Urothelium cell line (cell line): Measurements from ENCODE around the gene USP54.

Source experiments
- DNase-seq: peaks from one replicate; pipeline ENCODE4 v3.0.0; 2011; ENCODE audit warnings: low spot score, mixed read lengths
- FAIRE-seq: peaks from 2 replicates; lab custom pipeline; 2011; peaks lifted over from hg19 to GRCh38; lab: Jason Lieb, UNC

The USP54 gene

DNA sequence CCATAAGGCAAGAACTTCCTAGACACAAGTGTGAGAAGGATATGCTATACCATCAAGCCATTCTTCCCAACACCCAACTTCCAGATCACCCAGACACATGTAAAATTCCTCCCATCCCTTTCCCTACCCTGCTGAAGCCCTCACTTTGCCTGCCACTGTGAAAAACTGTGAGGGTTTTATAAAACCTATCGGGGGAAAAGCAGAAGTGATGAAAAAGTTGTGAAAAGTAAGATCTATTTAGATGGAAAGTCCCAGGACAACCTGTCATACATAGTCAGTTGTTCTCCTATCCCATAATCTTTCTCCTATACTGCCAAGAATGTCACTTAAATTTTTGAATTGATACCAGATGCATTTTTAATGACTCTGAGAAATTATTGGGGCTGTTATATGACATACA lies 56.3 kb downstream of the USP54 start:
- DNase-seq = no peak
- no peak for FAIRE-seq

DNA sequence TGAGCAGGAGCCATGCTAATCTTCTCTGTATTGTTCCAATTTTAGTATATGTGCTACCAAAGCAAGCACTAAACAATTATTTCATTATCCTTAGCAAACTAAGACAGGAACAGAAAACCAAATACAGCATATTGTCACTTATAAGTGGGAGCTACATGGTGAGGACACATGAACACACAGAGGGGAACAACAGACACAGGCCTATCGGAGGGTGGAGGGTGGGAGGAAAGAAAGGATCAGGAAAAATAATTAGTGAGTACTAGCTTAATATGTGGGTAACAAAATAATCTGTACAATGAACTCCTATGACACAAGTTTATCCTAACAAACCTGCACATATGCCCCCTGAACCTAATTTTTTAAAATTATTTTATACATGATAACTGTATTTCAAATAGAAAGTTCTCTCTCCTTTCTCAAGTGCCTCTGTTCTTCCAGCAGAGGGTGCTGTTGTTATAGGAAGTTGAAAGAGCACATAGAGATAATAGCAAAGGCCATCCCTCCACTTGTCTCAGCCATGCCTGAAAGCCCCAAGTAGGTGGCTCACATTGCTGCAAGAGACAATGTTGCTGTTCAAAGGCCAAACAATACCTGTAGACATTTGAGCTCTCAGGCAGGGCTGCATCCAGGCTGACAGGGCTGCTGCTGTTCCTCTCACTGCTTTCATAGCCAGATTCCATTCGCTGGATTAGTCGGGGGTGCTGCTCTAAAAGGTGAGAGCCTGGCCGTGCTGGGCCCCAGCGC lies 61.9 kb downstream of the USP54 start:
- DNase-seq (peak; percentile 71), FAIRE-seq (no peak)

DNA sequence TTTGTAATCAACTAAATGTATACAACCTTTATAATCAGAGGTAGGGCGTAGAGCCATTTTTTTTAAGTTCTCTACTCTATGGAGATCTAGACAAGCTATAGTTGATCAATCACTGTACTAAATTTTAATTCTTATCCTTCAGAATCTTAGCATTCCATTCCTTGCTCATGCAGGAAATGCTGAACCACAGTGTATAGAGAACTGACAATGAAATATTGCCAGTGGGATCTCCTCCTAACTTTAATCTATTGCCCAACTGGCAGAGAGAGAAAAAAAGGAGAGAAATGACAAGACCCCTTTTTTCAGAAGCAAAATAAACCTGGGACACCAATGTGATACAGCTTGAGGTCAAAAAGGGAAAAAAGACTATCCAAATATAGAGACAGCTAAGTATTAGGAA lies 68.9 kb downstream of the USP54 start:
- FAIRE-seq = no peak

DNA sequence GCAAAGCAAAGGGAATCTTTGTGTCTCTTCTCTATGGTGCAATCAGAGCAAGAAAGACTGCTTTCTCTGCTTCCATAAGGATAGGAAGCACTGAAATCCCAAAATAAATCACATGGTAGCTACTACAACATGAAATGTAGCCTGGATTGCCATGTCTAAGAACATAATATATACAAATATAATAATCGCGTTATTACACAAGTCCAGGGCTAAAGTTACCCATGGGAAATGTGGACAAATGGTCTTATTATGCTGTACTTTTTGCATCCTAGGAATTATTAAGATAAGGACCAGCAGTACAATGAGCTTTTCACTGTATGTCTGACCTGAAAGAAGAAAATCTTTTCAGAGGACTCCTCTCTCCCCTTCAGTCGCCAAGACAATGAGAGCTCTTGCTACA lies 71.8 kb downstream of the USP54 start:
- DNase-seq = no peak
- no peak for FAIRE-seq

More for the DNA sequence above, 68.9 kb downstream of the USP54 start:
- DNase-seq = no peak

DNA sequence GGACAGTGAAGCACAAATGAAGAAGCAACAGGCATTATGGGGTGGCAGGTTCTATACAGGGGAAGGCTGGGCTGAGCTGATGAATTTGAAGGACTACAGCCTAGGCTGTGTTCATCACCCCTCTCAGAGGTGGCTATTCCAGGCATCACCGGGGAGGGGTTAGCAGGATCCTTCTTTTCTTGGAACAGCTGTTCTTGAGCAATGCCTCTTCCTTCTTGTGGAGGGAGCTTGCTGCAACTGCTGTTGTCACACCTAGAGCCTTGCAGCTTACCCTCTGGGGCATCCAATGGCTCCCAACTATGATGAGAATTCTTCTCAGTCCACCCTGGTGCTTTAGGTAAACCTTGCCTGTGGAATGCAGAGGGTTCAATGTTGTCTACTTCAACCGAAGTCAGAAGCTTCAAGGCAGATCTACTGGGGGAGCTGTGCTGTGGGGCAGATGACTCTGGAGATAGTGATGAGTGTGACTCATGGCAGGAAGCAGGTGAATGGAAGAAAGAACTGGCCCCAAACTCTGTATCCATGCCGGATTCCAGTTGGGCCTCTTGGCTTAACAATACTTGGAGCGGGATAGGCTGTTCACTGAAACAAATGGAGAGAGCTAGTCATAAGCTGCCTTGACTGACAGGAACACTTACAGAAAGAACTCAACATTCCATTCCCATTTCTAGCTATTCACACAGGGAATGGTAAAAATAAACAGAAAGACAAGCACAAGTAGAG lies 73.8 kb downstream of the USP54 start:
- DNase-seq = no peak
- FAIRE-seq = no peak

DNA sequence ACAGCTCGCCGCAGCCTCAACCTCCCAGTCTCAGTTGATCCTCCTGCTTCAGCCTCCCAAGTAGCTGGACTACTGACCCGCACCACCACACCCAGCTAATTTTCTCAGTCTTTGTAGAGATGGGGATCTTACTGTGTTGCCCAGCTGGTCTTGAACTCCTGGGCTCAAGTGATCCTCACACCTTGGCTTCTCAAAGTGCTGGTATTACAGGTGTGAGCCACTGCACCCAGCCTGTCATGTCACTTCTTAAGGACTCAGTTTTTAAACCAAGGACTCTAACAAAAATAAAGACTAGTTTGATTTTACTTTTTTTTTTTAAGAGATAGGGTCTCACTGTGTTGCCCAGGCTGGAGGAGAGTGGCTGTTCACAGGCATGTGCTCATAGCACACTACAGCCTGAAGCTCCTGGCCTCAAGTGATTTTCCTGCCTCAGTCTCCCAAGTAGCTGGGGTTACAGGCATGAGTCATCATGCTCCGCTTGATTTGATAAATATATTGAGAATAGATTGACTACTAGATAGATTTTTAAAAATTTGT lies 78.9 kb downstream of the USP54 start:
- DNase-seq = no peak
- FAIRE-seq = no peak

DNA sequence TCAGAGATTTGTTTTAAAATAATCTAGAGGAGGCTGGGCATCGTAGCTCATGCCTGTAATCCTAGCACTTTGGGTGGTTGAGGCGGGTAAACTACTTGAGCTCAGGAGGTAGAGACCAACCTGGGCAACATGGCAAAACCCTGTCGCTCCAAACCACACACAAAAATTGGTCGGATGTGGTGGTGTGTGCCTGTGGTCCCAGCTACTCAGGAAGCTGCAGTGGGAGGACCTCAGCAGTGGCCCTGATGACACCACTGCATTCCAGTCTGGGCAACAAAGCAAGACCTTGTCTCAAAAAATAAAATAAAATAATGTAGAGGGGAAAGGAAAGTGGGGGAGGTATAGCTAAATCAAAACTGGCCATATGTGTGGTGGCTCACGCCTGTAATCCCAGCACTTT lies 81.4 kb downstream of the USP54 start:
- no peak for FAIRE-seq
- DNase-seq = no peak

DNA sequence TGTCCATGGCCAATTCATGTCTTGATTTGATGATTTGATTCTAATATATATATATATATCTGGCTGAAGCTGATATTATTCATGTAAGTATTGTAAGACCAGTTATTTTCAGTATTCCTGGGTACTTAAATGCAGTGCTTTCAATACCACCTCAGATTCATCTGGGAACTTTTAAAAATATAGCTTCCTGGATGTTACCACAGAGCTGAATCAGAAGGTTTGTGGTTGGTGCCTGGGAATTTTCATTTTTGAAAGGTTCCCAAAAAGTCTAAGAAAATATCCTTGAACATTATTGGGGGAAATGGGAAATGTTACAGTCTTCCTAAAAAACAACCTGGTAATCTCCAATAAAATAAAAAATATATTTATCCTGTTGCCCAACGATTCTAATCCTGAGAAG lies 84.7 kb downstream of the USP54 start:
- DNase-seq (no peak), FAIRE-seq (no peak)

DNA sequence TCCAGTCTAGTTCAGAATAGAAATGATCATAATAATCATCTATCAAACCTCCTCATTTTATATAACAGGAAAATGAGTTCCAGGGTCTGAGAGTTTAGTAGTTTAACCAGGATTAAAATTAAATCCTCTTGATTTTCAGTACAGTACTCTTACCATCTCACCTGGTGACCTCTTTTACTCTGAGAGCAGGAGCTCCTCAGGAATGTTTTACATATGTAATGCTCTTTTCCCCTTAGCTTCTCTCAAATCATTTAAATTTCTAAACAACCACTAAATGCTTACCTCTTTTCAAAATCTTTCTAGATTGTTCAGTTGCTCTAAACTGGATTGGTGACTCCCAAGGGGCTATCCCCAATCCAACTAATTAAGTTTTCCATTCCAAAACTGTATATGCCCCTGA lies 85.1 kb downstream of the USP54 start:
- FAIRE-seq (no peak), DNase-seq (no peak)

DNA sequence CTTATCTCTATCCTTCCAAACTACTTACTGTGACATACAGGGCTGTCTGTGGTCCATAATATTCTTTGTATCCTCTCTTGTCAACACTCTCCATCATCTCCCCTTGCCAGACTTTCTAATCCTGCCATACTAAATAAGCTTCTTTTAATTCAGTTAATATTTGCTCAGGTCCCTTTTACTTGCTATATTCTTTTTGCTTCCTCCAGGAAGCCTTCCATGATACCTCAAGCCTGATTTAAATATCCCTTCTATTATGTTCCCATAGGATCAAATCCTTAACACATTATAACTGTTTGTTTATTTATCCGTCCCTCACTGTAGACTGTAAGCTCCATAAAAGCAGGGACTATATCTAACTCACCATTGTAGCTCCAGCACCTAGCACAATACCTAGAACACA lies 88.1 kb downstream of the USP54 start:
- no peak for DNase-seq
- FAIRE-seq = no peak

DNA sequence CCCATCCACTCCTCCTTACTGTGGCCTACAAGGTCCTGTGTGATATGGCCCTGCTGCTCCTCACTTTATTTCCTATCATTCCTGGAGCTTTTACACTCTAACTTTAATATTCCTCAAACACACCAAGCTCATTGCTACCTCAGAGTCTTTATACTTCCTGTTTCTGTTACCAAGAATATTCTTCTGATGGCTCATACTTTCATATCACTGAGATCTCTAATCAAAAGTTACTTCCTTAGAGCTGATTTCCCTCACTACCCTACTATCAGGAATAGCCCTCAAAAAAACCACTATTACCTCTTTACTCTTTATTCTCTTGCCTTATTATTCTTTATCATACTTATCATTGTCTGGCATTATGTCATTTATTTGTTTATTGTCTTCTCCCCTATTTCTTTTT lies 89.5 kb downstream of the USP54 start:
- FAIRE-seq (no peak), DNase-seq (no peak)

DNA sequence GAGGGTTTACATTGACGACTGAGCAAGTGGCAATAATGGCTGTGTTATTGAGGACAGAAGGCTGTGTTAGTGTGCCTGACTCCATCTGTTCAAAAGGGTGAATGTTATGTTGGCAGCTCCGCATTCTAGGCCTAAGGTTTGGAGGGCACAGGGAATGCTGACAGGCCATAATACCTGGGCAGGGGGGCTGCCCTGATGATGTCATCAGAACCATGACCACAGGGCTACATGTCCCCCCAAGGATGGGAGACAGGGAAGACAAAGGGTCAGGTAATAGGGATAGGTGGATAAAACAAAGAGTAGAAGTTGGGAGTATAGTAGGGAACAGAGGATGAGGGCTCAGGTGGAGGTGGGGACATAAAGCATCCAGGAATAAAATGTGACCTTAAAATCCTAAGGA lies 93.5 kb downstream of the USP54 start:
- DNase-seq (no peak), FAIRE-seq (no peak)

DNA sequence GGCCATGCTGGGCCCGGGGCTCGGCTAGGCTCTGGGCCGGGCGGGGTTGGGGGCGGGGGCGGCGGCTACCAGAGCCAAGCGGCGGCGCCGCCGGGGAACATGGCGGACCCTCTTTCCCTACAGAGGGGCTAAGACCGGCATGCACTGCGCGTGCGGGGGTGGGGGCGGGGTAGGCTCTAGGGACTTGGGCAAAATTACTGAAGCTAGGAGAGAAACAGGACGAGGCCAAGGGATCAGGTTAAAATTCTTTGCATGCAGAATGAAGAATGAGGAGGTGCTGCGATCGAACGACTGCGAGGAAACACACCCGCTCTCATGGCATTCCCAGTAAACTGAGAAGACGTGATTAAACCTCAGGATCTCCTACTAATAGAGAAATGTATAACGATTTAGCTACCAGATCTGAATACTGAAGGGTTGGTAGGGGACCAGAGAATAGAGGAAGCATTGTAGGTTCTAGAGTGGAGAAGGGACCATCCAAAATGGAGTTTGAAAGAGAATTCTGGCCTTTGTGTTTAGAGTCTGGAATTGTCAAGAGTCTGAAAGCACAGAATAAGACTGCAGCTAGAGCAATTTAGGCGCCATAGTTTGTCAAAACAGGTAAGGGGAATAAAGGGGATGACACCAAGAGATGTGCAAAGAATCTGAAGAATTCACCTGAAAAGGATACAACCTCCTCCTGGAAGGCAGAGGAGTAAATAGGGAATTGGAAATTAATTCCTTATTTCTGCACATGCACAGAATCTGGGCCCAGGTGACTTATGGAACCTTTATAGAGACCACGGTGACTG lies 95.1 kb downstream of the USP54 start, which contains the start of gene PPP3CB:
PPP3CB (minus strand) TSS at position 141 of the 791 bp plus-strand sequence; CDS start at position 6, 135 bp downstream.
- DNase-seq = peak; percentile 93
- FAIRE-seq = no peak

DNA sequence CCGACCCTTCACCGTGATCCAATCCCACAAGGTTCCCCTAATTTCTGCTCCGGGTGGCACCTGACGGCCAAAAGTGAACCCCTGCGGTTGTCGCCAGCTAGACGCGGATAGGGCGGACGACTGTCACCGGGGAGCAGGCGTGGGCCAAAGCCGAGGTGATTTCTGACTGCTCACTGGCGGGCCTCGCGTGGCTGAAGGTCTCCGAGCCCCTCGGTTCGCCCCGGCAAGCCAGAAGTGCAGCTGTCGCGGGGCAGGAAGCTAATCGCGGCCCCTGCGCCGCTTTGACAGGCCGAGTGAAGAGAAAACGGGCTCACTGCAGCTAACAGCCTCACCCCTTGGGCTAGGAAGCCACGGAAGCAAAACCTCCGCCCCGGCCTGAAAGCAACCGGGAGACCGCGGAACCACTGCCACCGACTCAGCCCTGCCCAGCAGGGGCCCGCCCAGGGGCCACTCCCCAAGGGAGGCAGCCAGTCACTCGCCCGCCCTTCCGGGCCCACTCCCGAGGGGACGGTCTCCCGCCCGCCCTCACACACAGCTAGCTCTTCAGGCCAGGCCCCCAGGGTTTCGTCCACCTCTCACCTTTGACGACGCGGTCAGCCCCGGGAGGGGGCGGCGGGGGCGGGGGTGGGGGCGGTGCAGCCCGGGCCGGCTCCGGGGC lies 95.8 kb downstream of the USP54 start:
- FAIRE-seq (no peak), DNase-seq (peak; percentile 95)

DNA sequence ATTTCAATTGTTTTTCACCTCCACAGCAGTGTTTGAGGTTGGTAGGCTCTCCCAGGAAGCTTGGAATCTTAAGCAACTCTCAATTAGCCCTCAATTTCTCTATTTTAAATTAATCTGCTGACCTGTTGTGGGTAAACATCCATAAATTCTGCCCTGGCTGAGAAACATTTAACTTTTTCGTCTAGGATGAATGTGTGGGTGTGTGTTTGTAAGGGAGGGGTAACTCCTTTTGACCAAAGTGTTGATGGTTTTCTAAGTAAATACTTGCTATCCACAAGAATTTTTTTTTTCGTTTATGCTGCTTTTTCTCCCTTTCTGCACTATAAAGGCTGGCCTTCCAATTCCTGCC lies 96.3 kb downstream of the USP54 start:
- no peak for FAIRE-seq
- DNase-seq = no peak

DNA sequence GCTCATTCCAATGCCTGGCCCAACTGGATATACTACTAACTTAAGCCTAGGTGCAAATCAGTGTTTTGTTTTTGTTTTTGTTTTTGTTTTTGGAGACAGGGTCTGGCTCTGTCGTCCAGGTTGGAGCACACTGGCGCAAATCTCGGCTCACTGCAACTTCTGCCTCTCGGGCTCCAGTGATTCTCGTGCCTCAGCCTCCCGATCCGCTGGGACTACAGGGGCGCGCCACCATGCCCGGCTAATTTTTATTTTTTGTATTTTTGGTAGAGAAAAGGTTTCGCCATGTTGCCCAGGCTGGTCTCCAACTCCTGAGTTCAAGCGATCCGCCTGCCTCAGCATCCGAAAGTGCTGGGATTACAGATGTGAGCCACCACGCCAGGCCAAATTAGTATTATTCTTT lies 96.9 kb downstream of the USP54 start:
- DNase-seq (no peak), FAIRE-seq (no peak)

DNA sequence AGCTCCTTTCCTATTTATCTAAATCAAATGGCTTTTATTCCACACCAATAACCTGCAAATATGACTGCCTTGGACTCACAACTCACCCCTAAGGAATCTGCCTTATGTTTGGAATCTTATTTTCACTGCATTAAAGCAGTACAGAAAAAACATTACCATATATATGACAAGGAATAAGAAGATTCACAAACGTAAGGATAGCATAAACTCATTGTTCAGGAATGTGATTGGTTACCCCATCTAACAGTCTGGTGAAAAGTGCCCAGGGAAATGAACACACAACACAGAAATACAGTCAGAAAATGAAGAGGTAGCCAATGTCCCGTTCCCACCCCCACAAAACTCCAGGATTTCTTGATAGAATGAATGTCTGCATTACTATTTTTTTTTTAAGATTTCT lies 97.4 kb downstream of the USP54 start:
- FAIRE-seq = no peak

DNA sequence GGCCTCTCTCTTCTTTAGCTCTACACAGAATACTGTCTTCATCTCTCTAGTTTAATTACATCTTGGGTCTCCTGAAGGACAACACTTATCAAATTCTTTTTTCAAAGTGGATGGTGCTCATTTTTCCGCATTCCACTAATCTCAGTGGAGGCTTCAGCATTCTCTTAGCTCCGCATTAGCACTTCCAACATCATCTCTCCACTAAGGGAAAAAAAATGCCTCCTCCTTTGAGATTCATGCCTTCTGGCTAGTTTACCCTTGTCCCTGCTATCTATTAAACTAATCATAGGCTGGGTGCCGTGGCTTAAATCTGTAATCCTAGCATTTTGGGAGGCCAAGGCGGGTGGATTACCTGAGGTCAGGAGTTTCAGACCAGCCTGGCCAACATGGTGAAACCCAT lies 104.5 kb downstream of the USP54 start:
- FAIRE-seq = no peak

More for the DNA sequence above, 97.4 kb downstream of the USP54 start:
- no peak for DNase-seq

DNA sequence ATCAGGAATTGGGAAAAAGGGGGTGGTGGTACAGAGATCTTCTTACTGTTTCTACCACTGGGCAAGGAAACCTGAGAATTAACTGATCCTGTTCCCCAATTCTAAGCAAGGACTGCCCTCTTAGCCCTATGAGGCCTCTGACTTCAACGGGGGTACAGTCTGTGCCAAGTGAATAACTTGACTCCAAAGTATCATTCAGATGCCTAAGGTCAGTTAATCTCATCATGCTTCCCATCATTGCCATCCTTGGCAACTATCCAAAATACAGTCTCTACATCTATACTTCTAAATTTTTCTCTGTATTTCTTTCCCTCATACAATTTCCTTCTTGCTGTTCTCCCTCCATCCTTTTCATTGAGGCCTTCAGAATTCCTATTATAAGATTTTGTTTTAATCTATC lies 105.8 kb downstream of the USP54 start:
- FAIRE-seq (no peak), DNase-seq (no peak)

More for the DNA sequence above, 104.5 kb downstream of the USP54 start:
- DNase-seq = no peak

DNA sequence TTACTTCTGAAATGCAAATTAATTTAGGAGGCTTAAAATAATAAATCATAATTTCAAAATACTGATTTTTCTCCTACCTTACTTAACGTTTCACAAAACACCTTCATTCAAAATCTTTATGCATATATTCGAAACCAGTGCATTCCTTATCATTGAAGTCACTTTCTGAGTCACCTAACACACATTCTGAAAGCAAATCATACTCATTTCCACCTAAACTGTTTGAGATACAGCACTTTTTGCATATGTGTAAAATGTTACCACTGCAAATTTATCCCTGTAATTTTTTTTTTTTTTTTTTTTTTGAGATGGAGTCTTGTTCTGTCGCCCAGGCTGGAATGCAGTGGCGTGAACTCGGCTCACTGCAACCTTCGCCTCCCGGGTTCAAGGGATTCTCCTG lies 111.0 kb downstream of the USP54 start:
- DNase-seq = peak; percentile 64
- FAIRE-seq = no peak

DNA sequence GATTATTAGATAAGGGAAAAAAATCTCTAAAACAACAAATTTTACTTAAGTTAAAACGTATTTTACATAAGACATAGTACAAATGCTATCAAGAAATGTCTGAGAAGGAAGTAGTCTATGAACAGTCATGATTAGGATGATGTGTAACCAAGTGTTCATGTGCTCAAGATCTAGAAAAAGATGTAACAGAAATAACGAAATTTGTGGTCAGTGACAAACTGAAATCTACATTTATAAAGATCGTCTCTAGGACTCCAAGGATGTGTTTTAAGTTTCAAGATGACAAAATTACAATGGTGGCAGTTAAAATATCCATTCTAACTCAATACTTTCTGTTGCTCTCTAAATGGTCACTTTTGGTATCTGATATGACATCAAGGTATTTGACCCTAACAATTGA lies 112.5 kb downstream of the USP54 start:
- FAIRE-seq (no peak), DNase-seq (no peak)
